Measurements from ENCODE around the gene VGLL4.

- TF ChIP-seq, protein P1, sequence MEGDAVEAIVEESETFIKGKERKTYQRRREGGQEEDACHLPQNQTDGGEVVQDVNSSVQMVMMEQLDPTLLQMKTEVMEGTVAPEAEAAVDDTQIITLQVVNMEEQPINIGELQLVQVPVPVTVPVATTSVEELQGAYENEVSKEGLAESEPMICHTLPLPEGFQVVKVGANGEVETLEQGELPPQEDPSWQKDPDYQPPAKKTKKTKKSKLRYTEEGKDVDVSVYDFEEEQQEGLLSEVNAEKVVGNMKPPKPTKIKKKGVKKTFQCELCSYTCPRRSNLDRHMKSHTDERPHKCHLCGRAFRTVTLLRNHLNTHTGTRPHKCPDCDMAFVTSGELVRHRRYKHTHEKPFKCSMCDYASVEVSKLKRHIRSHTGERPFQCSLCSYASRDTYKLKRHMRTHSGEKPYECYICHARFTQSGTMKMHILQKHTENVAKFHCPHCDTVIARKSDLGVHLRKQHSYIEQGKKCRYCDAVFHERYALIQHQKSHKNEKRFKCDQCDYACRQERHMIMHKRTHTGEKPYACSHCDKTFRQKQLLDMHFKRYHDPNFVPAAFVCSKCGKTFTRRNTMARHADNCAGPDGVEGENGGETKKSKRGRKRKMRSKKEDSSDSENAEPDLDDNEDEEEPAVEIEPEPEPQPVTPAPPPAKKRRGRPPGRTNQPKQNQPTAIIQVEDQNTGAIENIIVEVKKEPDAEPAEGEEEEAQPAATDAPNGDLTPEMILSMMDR (IDR thresholded peaks at IDR 0.05) = no peak
- no peak for TF ChIP-seq POLR2A (IDR thresholded peaks at IDR 0.05)
Measured at GRCh38 chr3:11641316-11641682, 2.4 kb downstream of the VGLL4 start.
